Myocyte (in vitro differentiated cells): ENCODE data around the gene CPSF4. TPM values are rescaled to one million over a fixed set of nuclear protein-coding genes. Genes with fewer than 3 reads are reported as not detected.
A peak's percentile ranks its signal among the peaks of the same experiment; 100 is the strongest.
"Not testable (repeated sequence)": the region's sequence is repeated elsewhere in the genome, so short reads cannot be mapped to it uniquely, and the experiment has no call there.

Source experiments
- DNase-seq: peaks from one replicate; pipeline ENCODE4 v3.0.0-alpha.2; 2012; ENCODE audit warnings: low read depth
- total RNA-seq: library from RNA; depleted of rRNA; stranded (reverse); fragments of >200 nt; gene quantifications from 2 replicates; pipeline ENCODE4 v1.2.3, GENCODE V29; 2014

The CPSF4 gene
- total RNA-seq, 1 donor from 2014 or later, result 83.1 TPM

DNA sequence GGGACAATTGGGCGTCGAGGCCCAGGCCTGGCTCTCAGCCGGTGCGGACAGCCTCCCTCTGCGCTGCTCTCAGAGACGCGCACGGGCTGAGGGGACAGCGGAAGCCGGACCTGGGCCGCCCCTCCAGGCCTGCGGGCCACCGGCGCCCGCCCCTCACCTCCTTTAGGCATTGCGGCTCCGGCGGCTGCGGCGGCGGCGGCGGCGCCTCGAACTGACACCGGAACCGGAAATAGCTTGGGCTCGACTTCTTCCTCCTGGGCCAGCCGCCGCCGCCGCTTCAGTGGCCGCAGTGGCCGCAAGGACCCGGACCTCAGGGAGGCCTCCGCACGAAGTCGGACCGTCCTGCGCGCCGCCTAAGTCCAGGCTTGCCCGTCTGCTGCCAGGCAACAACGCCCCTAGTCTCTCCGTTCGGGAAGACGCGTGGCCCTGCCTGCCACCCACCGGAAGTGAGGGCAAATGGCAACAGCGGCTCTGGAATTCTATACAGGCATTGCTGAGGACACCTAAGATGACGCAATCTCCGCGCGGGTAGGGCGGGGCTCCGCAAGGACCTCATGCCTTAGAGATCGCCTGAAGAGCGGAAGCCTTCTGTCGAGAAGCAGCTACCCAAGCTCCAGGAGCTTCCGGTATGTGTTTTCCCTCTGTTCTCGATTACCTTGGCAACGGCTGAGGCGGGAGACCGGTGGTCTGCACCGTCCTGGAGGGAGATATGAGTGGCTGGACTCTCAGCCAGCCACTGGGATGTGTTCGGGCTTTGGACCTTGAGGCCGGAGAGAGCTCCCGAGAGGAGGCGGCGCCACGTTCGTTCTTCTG lies 30.2 kb upstream of the CPSF4 start, which contains the start of the genes BUD31 and PDAP1:
TSS of gene BUD31 (plus strand) at position 591 of the 813 bp plus-strand sequence. CDS start 2,124 bp downstream, outside the sequence.
TSS of gene PDAP1 (minus strand) at position 219 of the 813 bp plus-strand sequence. CDS start at position 170, 49 bp downstream.
- peak; percentile 96 for DNase-seq

- DNase-seq, result no peak
Measured at GRCh38 chr7:99409192-99409572, 29.6 kb upstream of the CPSF4 start.

DNA sequence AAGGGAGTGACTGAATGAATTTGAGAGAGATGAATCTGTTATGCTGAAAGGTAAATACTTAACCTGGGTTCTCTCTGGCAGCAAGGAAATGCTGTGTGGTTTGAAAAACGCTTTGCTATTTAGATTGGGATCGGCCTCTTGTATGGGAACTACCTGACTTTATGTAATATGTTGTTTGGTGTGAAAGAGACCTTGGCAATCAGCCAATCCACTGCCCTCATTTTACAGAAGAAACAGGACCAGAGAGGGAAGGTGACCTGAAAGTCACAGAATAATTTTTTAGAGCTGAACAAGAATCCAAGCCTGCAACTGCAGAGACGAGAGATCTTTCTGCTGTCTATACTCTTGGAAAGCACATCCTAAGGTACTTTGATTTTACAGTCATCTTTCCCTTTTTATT lies 28.9 kb upstream of the CPSF4 start:
- DNase-seq, result no peak

- DNase-seq, result no peak
Measured at GRCh38 chr7:99410635-99411034, 28.1 kb upstream of the CPSF4 start.

GRCh38 chr7:99415513-99416127 lies 23.1 kb upstream of the CPSF4 start:
- DNase-seq, result peak; percentile 69

GRCh38 chr7:99418260-99418659 lies 20.5 kb upstream of the CPSF4 start:
- no peak for DNase-seq

DNA sequence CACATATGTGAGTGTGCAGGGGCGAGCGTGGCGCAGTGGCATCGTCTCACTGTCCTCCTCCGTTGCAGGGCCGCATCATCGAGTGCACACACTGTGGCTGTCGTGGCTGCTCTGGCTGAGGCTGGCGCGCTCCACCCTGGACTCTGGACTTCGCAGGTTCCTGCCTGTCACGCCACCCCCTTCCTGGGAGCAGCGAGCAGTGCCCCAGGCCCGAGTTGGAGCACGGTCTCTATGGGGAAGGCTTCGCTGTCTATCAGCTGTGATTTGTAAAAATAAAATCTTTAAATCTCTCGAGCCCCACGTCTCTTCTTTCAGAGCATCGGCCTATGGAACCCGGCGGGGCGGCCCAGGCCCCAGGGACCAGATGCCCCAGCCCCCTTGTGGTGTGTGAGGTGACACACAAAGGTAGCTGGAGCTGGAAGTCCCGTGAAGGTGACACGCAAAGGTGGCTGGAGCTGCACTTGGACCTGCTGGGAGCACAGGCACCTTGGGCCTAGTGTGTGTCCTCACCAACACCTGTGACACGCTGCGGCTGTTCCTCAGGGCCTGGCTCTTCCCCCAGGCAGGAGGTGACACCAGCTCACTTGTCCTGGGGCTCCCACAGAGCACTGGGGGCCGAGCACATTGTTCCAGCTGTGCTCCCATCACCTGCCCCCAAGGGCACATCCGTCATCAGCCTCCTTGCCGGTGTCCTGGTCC lies 19.3 kb upstream of the CPSF4 start:
- DNase-seq, result no peak

GRCh38 chr7:99420213-99420612 lies 18.5 kb upstream of the CPSF4 start:
- DNase-seq, result no peak

- DNase-seq, result no peak
Measured at GRCh38 chr7:99420986-99421385, 17.8 kb upstream of the CPSF4 start.

- DNase-seq, result no peak
Measured at GRCh38 chr7:99422186-99422585, 16.6 kb upstream of the CPSF4 start.

- DNase-seq, result no peak
Measured at GRCh38 chr7:99422625-99423024, 16.1 kb upstream of the CPSF4 start.

GRCh38 chr7:99424932-99425730 lies 13.6 kb upstream of the CPSF4 start:
- DNase-seq, result no peak

- no peak for DNase-seq
Measured at GRCh38 chr7:99428972-99429566, 9.7 kb upstream of the CPSF4 start.

- no peak for DNase-seq
Measured at GRCh38 chr7:99429756-99430155, 9.0 kb upstream of the CPSF4 start.

- DNase-seq, result not testable (repeated sequence)
Measured at GRCh38 chr7:99431756-99432540, 6.8 kb upstream of the CPSF4 start.

GRCh38 chr7:99433158-99433557 lies 5.6 kb upstream of the CPSF4 start:
- DNase-seq, result no peak

DNA sequence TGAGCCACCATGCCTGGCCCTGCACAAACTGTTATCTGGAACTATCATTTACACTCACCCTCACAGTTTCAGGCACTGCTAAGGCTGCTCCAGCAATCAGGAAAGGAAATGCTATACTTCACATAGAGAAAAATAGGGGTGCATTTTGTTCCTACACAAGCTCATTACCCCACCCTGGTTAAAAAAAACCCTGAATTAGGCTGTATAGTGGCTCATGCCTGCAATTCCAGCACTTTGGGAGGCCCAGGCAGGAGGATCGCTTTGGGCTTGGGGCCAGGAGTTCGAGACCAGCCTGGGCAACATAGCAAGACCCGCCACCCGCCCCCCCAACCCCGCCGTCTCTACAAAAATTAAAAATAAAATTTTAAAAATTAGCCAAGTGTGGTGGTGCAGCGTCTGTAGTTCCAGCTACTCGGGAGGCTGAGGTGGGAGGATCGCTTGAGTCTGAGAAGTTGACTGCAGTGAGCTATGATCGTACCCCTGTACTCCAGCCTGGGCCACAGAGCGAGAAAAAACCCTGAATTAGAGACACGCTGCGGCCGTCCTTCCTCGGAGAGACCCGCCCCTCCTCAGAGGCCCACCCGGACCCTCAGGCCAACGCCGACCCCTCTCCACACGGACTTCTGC lies 684 bp upstream of the CPSF4 start:
- DNase-seq, result no peak

- DNase-seq, result peak; percentile 40
Measured at GRCh38 chr7:99440195-99440594, 1.5 kb downstream of the CPSF4 start.

DNA sequence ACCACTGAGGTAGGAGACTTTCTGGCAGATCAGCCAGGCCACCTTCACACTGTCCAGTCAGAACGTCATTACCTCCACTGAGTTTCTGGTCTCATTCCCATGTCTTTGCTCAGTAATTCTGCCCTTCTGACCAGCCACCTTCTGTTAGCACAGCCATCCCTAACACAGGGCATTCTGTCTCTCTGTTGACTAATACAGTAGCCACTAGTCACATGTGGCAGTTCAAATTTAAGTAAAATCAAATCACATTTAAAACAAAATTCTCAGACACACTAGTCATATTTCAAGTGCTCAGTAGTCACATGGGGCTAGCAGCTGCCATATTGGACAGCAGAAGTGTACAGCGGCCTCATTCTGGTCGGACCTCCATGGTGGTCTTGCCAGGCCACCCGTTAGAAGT lies 7.4 kb downstream of the CPSF4 start:
- DNase-seq, result no peak
